ENCODE results near the gene PALB2.

The PALB2 gene

GRCh38 chr16:23640931-23641765 is at the start of gene PALB2, which contains the start of gene DCTN5:
Gene PALB2, minus strand, starts transcription at chr16:23641310. Its CDS starts 153 bp downstream, at chr16:23641157.
Gene DCTN5, plus strand, starts transcription at chr16:23641466. Its CDS starts 77 bp downstream, at chr16:23641543.
- DNase-seq: peak; percentile 69

DNA sequence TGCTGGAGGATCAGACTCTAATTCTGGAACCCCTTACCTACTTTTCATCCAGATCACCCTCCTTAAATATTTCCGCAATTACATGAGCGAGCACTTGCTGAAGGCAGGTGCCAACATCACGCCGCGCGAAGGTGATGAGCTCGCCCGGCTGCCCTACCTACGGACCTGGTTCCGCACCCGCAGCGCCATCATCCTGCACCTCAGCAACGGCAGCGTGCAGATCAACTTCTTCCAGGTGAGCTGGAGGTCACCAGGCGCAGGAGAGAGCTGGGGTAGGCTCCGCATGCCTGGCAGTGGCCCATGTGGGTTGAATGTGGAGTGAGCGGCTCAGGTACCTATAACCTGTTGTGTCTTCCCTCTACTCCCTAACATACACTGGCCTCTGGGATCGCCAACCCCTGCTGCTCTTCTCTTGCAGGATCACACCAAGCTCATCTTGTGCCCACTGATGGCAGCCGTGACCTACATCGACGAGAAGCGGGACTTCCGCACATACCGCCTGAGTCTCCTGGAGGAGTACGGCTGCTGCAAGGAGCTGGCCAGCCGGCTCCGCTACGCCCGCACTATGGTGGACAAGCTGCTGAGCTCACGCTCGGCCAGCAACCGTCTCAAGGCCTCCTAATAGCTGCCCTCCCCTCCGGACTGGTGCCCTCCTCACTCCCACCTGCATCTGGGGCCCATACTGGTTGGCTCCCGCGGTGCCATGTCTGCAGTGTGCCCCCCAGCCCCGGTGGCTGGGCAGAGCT is 48.5 kb upstream of the PALB2 start:
- no peak for DNase-seq

DNA sequence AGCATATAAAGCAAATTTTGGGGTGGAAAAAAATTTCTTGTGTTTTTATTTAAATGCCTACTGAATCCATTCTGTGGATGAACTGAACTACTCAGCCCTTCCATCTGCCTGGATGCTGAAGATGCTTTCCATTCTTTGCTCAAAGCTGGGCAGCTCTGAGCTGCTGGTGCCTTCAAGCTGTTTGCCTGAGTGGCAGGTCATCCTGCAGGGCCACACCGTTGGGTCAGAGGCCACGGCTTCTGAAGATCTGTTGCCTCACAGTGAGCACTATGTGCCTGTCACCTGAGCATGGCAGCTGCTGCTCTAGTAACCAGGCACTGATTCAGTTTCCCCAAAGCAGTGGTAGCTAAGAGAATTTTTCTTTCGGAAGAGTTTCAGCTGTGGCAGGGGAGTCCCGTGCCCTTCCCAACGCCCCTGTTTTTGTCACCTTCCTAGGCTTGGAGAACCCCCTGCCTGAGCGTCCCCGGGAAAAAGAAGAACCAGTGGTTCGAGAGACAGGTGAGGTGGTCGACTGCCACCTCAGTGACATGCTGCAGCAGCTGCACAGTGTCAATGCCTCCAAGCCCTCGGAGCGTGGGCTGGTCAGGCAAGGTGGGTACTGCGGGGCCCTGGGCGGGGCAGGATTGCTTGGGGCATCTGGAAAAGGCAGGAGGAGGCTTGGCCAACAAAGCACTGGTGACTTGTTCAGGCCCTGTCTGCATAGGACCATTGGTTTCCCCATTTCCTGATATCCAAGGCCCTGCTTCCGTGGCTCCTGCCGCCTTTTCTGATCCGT is 46.1 kb upstream of the PALB2 start:
- DNase-seq: no peak

- DNase-seq: no peak
Measured at GRCh38 chr16:23683487-23683886, 42.4 kb upstream of the PALB2 start.

DNA sequence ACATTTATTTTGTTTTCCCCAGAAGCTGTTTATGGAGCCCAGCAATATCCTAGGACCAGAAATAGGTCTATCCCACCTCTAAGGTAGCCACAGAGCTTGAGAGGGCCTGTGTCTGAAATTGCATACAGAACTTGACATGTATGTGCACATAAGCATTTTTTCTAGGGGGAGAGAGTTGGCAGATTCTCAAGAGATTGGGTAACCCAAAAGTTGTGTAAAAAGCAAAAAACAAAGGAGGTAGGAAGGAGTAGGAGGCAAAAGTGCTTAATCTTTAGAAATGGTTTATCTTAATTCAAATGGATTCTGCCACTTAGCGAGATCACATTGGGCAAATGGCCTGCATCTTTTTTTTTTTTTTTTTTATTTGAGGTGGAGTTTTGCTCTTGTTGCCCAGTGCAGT is 41.1 kb upstream of the PALB2 start:
- no peak for DNase-seq

DNA sequence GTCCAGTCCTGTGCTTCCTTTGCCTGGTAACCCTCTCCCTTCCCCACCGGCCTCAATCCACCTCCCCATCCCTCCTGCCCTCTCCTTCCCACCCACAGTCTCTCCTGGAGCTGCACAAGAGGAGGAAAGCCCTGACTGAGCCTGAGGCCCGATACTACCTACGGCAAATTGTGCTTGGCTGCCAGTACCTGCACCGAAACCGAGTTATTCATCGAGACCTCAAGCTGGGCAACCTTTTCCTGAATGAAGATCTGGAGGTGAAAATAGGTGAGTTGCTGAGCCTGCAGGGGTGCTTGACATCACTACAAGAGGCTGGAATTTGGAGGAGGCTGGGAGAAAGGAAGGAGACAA is 38.9 kb upstream of the PALB2 start:
- no peak for DNase-seq

DNA sequence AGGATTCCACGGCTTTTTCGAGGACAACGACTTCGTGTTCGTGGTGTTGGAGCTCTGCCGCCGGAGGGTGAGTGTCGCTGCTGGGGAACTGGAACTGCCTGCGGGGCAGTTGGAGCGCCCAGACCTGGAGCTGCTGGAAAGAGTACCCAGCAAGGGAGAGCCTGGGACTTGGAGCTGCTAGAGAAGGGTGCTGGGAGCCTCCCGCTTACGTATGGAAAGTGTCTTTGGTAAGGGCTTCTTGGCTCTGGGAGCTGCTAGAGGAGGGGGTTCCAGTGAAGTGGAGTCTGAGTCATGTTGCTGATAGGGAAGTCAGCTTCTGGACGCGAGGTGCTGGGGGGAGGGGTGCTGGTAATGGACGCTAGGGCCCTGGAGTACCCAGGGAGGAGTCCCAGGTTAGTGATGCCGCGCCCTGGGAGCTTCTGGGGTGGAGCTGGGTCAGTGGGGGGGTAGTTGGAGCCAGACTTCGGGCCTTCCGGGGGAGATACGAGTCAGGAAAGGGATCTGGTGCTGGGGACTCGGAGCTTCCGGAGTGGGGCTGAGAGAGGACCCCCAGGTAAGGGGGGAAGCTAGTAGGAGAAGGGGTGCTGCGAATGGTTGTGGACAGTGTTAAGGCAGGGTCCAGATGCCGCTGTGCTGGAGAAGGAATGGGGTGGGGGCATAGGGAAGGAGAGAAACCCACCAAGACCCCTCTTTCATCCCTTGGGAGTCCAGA is 38.3 kb upstream of the PALB2 start:
- no peak for DNase-seq

DNA sequence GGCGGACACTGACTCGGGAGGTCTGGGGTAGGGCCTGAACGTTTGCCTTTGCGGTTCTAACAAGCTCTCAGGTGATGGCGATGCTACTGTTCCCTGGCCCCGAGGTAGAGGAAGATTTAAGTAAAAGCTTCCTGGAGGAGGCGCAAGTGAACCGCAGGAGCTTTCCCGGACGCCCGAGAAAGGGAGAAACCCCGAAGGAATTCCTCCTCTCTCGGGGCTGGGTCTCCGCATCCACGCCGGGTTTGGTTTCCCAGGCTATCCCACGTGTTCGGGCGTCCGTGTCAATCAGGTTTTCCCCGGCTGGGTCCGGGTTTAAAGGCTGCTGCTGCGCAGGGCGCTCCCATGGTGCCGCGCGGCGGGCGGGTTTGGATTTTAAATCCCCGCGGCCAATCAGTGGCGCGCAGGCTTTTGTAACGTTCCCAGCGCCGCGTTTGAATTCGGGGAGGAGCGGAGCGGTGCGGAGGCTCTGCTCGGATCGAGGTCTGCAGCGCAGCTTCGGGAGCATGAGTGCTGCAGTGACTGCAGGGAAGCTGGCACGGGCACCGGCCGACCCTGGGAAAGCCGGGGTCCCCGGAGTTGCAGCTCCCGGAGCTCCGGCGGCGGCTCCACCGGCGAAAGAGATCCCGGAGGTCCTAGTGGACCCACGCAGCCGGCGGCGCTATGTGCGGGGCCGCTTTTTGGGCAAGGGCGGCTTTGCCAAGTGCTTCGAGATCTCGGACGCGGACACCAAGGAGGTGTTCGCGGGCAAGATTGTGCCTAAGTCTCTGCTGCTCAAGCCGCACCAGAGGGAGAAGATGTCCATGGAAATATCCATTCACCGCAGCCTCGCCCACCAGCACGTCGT is 37.5 kb upstream of the PALB2 start, which contains the start of gene PLK1:
Gene PLK1, plus strand, starts transcription at position 460 of the 844 bp plus-strand sequence. Its CDS starts 44 bp downstream, at position 504.
- DNase-seq: peak; percentile 57

DNA sequence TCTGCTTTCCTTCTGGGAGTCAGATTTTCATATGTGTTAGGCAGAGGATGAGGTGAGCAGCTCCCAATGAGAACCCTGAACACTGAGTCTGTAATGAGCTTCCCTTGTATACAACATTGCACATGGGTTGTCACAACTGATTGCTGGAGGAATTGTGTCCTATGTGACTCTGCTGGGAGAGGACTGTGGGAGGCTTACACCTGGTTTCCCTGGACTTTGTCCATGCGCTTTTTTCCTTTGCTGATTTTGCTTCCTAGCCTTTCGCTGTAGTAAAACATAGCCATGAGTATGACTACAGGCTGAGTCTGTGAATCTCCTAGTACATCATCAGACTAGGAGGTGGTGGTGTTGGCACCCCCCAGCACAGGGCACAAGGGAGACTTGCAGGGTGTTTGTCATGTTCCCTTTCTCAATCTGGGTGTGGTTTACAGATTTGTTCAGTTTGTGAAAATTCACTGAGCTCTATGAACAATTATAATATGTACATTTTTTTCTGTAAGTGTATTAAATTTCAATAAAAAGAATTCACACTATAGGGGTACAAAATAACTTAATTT is 35.9 kb upstream of the PALB2 start:
- DNase-seq: no peak

DNA sequence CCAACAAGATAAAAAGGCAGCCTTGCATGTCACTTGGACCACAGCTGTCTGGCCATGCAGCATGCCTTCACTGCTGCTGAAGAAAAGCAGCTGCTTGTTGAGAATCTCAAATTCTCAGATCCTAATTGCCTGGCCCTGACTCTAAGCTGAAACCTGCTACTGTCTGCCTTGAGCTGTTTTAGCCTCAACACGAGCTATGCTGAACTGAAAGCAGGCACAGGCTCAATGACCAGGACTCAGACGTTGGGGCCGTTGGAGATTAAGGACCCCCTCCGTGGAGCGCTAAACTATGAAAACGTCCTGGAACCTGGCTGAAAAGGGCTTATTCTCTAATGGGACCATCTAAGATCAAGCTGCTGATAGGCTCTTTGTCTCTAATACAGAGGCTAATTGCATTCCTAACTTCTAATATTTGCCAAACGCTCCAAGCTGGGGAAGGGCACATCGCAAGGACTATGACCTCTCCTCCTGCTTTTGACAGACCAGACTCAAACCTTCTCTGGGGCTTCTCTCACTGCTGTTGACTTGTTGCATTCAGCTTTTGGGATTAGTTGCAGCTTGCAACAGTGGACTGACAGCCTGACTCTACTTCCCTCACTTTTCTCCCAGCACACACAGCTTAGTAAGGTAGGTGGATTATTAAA is 33.0 kb upstream of the PALB2 start:
- no peak for DNase-seq

DNA sequence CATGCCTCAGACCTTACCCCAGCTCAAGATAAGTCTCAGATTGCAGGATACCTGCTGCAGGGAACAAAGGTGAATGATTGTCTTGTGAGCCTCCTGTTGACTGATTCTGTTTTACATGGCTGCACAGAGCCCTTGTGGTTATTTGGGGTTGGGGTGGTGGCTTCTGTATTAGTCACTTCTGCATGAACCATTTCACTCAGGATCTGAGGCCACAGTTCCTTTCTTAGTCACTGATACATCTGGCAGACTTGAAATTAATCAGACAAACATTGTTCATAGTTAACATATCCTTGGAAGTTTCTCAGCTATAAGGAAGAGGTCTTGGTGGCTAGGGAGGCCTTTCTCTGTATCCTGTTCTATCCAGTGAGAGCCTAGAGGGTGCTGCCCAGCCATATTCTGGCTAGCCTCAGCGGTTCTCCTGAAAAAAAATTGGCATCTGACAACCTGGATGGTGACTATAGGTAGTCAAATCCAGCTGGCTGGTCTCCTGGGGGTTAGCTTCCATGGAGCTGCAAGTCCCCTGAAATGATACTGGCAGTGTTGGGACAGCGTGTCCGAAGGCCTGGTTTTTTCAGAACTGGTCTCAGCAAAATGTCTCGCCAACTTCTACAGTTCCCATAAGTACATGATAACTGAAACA is 29.1 kb upstream of the PALB2 start:
- DNase-seq: no peak

GRCh38 chr16:23668873-23669272 is 27.8 kb upstream of the PALB2 start:
- DNase-seq: no peak

- no peak for DNase-seq
Measured at GRCh38 chr16:23668225-23668624, 27.1 kb upstream of the PALB2 start.

DNA sequence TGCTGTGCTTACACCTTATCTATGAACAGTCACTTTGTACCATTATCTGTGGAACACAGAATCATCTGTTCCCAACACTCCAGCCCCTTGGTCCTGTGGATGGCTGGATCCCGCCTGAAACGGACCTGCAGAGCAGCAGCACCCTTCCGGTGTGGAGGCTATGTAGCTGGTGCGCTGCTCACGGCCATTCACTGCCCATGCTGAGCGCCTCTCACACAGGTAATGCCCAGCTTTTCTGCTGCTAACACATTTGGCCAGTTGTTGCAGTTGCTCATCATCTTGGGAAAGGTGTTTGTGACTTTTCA is 26.2 kb upstream of the PALB2 start:
- DNase-seq: no peak

GRCh38 chr16:23666571-23667354 is 25.7 kb upstream of the PALB2 start:
- no peak for DNase-seq

GRCh38 chr16:23663918-23664317 is 22.8 kb upstream of the PALB2 start:
- no peak for DNase-seq

GRCh38 chr16:23651943-23652468 is 10.9 kb upstream of the PALB2 start:
- no peak for DNase-seq

DNA sequence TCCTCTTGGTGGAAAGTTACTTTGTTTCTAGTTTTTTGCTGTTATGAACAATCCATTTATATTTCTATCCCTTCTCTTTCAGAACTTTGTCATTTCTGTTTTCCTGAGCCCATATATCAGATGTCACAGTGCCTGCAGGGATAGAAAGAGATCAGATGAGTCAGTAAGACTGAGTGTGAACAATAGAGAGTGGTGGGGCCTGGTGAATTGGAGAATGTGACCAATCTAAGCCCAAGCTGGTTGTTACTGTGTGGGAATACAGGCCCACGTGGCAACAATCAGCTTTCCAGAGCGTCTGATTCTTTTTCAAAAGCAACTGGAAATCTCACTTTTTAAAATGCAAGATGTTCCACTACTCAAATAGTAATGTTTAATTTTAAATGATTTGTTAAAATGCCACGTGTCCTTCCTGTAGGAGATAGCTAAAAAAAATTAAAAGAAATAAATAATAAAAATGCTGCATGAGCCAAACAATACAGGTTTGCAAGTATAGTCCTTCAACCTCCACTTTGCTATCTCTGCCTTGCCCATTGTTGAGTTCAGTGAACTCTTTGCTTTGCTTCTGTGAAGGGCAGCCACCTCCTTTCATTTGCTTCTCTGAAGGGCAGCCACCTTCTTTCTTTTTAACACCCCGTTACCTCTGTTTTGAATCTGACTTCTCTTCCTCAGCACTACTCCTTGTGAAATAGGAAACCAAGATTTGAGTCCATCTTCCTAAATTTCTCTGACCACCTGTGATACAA is 9.7 kb upstream of the PALB2 start:
- DNase-seq: no peak

Measured in activated T-cell treated with anti-CD3 and anti-CD28 coated beads for 4 hours (primary cell).